Type B pancreatic cell (in vitro differentiated cells): ENCODE measurements around the gene GAS2L3. TPM values are rescaled to one million over a fixed set of nuclear protein-coding genes. Genes with fewer than 3 reads are reported as not detected.
A peak's percentile ranks its signal among the peaks of the same experiment; 100 is the strongest.

ENCODE experiments used
- DNase-seq: peaks from one replicate; pipeline ENCODE4 v3.0.0; 2021; ENCODE audit warnings: mixed read lengths; ENCODE audit not compliant: unreplicated experiment; ENCODE audit errors: extremely low spot score
- H3K27ac Mint-ChIP-seq: 2 replicates; pipeline ENCODE4 v1.8.0; 2021; ENCODE audit warnings: mild to moderate bottlenecking, mixed read lengths
- H3K27me3 Mint-ChIP-seq: 2 replicates; pipeline ENCODE4 v1.8.0; 2021; ENCODE audit warnings: mixed read lengths
- H3K36me3 Mint-ChIP-seq: 2 replicates; pipeline ENCODE4 v1.8.0; 2021; ENCODE audit warnings: mixed read lengths
- H3K4me1 Mint-ChIP-seq: one replicate; pipeline ENCODE4 v1.8.0; 2021; ENCODE audit warnings: mixed read lengths; ENCODE audit not compliant: unreplicated experiment
- H3K4me3 Mint-ChIP-seq: 2 replicates; pipeline ENCODE4 v1.8.0; 2021; ENCODE audit warnings: mild to moderate bottlenecking, mixed read lengths
- H3K9me3 Mint-ChIP-seq: 2 replicates; pipeline ENCODE4 v1.8.0; 2021; ENCODE audit warnings: mixed read lengths
- CTCF ChIP-seq: fragments of 200-600 bp; sonication (generic); conservative IDR thresholded peaks from 2 replicates; pipeline ENCODE4 v1.5.0; 2021; ENCODE audit warnings: antibody characterized with exemption, mild to moderate bottlenecking
- total RNA-seq: library from RNA; stranded (reverse); gene quantifications from 2 replicates; pipeline ENCODE4 v1.2.1, GENCODE V29; 2021; ENCODE audit warnings: low replicate concordance

GAS2L3 gene
- total RNA-seq, 1 donor from 2014 or later: 29.4 TPM

- Mint-ChIP-seq H3K9me3 (no peaks in the 10 kb centered on the region), H3K4me3 (no peak overlapping the region), H3K4me1 (no peaks in the 10 kb centered on the region), H3K27ac (no peak overlapping the region), H3K36me3 (no peaks in the 10 kb centered on the region), H3K27me3 (peaks cover 7% of the 10 kb centered on the region)
- no peak for DNase-seq
- no peak for TF ChIP-seq CTCF
Observed at GRCh38 chr12:100661300-100661951, 87.9 kb downstream of the GAS2L3 start.

- no peak overlapping the region for H3K27ac Mint-ChIP-seq
- H3K4me1 Mint-ChIP-seq: peaks cover 10% of the 10 kb centered on the region
- no peaks in the 10 kb centered on the region for H3K36me3 Mint-ChIP-seq
- no peaks in the 10 kb centered on the region for H3K9me3 Mint-ChIP-seq
- no peak overlapping the region for H3K4me3 Mint-ChIP-seq
- peaks cover 8% of the 10 kb centered on the region for H3K27me3 Mint-ChIP-seq
- DNase-seq: no peak
- no peak for TF ChIP-seq CTCF
Observed at GRCh38 chr12:100666588-100666987, 93.1 kb downstream of the GAS2L3 start.

DNA sequence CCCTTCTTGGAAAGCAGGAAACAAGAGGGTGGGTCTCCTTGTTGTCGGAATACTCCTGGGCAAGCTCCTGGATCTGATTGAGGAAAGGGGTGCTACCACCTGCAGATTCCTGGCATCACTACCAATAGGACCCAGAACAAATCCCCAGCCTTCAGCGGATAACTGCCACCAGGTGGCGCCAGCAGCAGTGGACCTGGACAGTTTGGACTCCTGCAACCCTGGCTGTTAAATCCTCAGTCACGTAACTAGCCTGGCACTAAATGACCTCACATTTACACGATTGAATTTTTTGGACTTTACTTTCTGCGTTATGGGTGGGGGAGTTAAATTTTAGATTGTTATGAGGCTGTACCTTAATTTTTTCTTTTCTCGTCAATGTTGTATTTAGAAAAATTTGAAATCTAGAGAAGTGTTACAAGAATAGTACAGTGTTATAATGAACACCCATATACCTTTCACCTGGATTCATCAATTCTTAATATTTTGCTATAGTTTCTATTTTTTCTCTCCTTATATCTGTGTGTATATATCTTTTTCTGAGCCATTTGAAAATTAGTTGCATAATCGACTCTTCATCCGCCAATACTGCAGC, 95.6 kb downstream of the GAS2L3 start:
- Mint-ChIP-seq H3K9me3 (no peaks in the 10 kb centered on the region), H3K27ac (no peak overlapping the region), H3K4me1 (peaks cover 12% of the 10 kb centered on the region), H3K27me3 (peaks cover 4% of the 10 kb centered on the region), H3K36me3 (no peaks in the 10 kb centered on the region), H3K4me3 (no peak overlapping the region)
- TF ChIP-seq CTCF: peak; percentile 91
- peak; percentile 79 for DNase-seq

DNA sequence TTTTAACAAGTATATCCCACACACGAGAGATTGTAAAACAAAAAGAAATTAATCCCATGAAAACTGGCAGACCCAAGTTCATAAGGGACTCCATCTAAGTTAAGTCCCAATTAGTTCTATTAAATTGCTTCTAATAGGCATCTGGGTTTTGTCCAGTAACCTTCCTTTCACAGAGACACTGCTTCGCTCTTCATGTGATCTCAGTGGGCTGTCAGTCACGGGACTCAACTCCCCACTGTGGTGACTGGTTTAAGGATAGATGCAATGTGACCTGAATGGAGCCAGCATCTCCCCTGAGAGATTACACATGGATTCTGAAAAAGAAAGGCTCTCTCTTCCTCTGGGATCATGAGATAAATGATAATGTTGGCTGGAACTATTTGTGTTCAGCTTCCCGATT, 96.4 kb downstream of the GAS2L3 start:
- Mint-ChIP-seq H3K27me3 (peaks cover 4% of the 10 kb centered on the region), H3K4me1 (peaks cover 16% of the 10 kb centered on the region), H3K36me3 (no peaks in the 10 kb centered on the region), H3K9me3 (no peaks in the 10 kb centered on the region), H3K27ac (no peak overlapping the region), H3K4me3 (no peak overlapping the region)
- TF ChIP-seq CTCF: no peak
- no peak for DNase-seq

DNA sequence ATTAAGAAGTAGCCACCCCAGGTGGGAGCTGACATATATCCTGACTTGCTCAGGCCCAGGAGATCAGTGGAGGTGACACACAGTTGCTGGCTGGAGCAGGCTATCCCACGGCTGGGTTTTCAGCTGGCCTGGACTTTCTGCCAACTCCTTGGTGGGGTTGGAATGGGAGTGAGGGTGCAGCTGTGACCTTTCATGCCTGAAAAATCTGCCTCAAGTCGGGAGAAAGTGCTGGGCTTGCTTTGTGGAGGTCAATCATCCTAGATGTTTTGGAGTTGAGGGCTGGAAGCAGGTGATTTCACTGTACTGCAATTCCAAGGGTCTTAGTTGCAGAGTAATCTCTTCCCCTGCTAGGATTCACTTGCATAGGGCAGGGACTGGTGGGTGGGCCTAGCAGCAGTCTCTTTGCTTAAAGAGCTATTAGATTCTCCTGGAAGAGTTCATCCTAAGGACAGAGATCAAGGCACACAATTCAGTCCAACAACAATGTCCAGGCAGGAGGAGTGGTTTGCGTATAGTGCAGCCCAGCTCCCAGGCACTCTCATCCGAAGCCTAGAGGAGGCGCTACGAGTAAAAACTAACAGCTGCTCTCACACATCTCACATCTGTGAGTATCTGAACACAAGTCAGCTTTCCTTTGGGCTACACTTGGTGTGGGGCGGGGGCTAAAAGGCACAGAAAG, 98.1 kb downstream of the GAS2L3 start:
- Mint-ChIP-seq H3K9me3 (no peaks in the 10 kb centered on the region), H3K36me3 (no peaks in the 10 kb centered on the region), H3K4me3 (no peak overlapping the region), H3K4me1 (peaks cover 16% of the 10 kb centered on the region), H3K27ac (no peak overlapping the region), H3K27me3 (peaks cover 4% of the 10 kb centered on the region)
- no peak for DNase-seq
- no peak for TF ChIP-seq CTCF
